Activated CD8-positive, alpha-beta memory T cell treated with anti-CD3 and anti-CD28 coated beads, Interleukin-2, amount 10 ng/mL, durations not matched to agents 7 days and 5 days (primary cell): Measurements from ENCODE around the gene MRPL14. TPM values are rescaled to one million over a fixed set of nuclear protein-coding genes. Genes with fewer than 3 reads are reported as not detected.
A peak's percentile ranks its signal among the peaks of the same experiment; 100 is the strongest.

Experiments
- ATAC-seq: fragments of 150-1000 bp; cut with Tn5 transposase; one replicate; pipeline ENCODE4 v1.10.0; 2021; ENCODE audit warnings: moderate library complexity
- CTCF ChIA-PET: fragments of 350-600 bp; sonication (Branson Sonifier 250); formaldehyde crosslinking; loops from one replicate; lab custom pipeline; 2021; ENCODE audit warnings: antibody characterized with exemption; lab: Charles Lee
- DNase-seq: peaks from one replicate; pipeline ENCODE4 v3.0.0-alpha.2; 2020
- H3K27ac Mint-ChIP-seq: one replicate; pipeline ENCODE4 v1.8.0; 2021; ENCODE audit warnings: mild to moderate bottlenecking, mixed read lengths
- H3K27me3 Mint-ChIP-seq: one replicate; pipeline ENCODE4 v1.8.0; 2021; ENCODE audit warnings: mixed read lengths
- H3K36me3 Mint-ChIP-seq: one replicate; pipeline ENCODE4 v1.8.0; 2021; ENCODE audit warnings: mild to moderate bottlenecking, mixed read lengths
- H3K4me1 Mint-ChIP-seq: one replicate; pipeline ENCODE4 v1.8.0; 2021; ENCODE audit warnings: mixed read lengths
- H3K4me3 Mint-ChIP-seq: one replicate; pipeline ENCODE4 v1.8.0; 2021; ENCODE audit warnings: mild to moderate bottlenecking, moderate library complexity, mixed read lengths
- H3K9me3 Mint-ChIP-seq: one replicate; pipeline ENCODE4 v1.8.0; 2022; ENCODE audit warnings: low read depth, mixed read lengths
- total RNA-seq, 2 experiments: library from RNA; stranded (reverse); gene quantifications; one replicate each; pipeline ENCODE4 v1.2.3, GENCODE V29; 2021

The MRPL14 gene
- total RNA-seq, 2 experiments from 2014 or later: 45.8 to 47.5 TPM

GRCh38 chr6:44129841-44130322 lies 2.6 kb upstream of the MRPL14 start:
- CTCF ChIA-PET: interaction anchor here (0.9 to 2.2 kb wide), 5 partner anchors 12 to 485 kb away, joined by 3 to 6 read pairs (median 4); no protein-coding TSS in a partner anchor
- ATAC-seq (no peak), DNase-seq (no peak)
- Mint-ChIP-seq H3K4me1 (peaks cover 29% of the 10 kb centered on the region), H3K27ac (no peak overlapping the region), H3K9me3 (no peaks in the 10 kb centered on the region), H3K36me3 (peaks cover 10% of the 10 kb centered on the region), H3K4me3 (peak overlapping the region; percentile 24), H3K27me3 (no peaks in the 10 kb centered on the region)

GRCh38 chr6:44128020-44128917 lies 1.0 kb upstream of the MRPL14 start:
- peaks cover 40% of the 10 kb centered on the region for H3K4me1 Mint-ChIP-seq
- no peak overlapping the region for H3K27ac Mint-ChIP-seq

GRCh38 chr6:44126320-44127149 lies 717 bp downstream of the MRPL14 start:
- Mint-ChIP-seq H3K9me3 (no peaks in the 10 kb centered on the region), H3K27ac (peak overlapping the region; percentile 89), H3K4me3 (peak overlapping the region; percentile 98), H3K36me3 (peaks cover 21% of the 10 kb centered on the region), H3K27me3 (no peaks in the 10 kb centered on the region), H3K4me1 (peaks cover 47% of the 10 kb centered on the region)
- CTCF ChIA-PET: interaction anchor here (1.0 kb wide), 1 partner anchor 10 kb away, joined by 3 read pairs; no protein-coding TSS in a partner anchor
- DNase-seq: peak; percentile 81
- ATAC-seq: peak; percentile 50

More at GRCh38 chr6:44128020-44128917, 1.0 kb upstream of the MRPL14 start:
- no peaks in the 10 kb centered on the region for H3K9me3 Mint-ChIP-seq
- ATAC-seq (no peak), DNase-seq (no peak)
- CTCF ChIA-PET: interaction anchor here (2.2 kb wide), 1 partner anchor 483 kb away, joined by 4 read pairs; no protein-coding TSS in a partner anchor
- H3K27me3 Mint-ChIP-seq: no peaks in the 10 kb centered on the region
- H3K36me3 Mint-ChIP-seq: peaks cover 21% of the 10 kb centered on the region
- H3K4me3 Mint-ChIP-seq: peak overlapping the region; percentile 98

GRCh38 chr6:44123544-44123943 lies 3.7 kb downstream of the MRPL14 start:
- no peak overlapping the region for H3K27ac Mint-ChIP-seq

GRCh38 chr6:44122801-44123200 lies 4.5 kb downstream of the MRPL14 start:
- H3K27me3 Mint-ChIP-seq: no peaks in the 10 kb centered on the region
- CTCF ChIA-PET: interaction anchor here (1.5 to 2.1 kb wide), 2 partner anchors 11 to 50 kb away, joined by 4 to 6 read pairs; no protein-coding TSS in a partner anchor
- no peak overlapping the region for H3K27ac Mint-ChIP-seq
- peak; percentile 59 for DNase-seq
- H3K4me3 Mint-ChIP-seq: no peak overlapping the region
- H3K36me3 Mint-ChIP-seq: peaks cover 25% of the 10 kb centered on the region
- no peak for ATAC-seq
- H3K9me3 Mint-ChIP-seq: no peaks in the 10 kb centered on the region
- peaks cover 55% of the 10 kb centered on the region for H3K4me1 Mint-ChIP-seq

More at GRCh38 chr6:44123544-44123943, 3.7 kb downstream of the MRPL14 start:
- H3K9me3 Mint-ChIP-seq: no peaks in the 10 kb centered on the region
- CTCF ChIA-PET: interaction anchor here (0.7 to 2.1 kb wide), 3 partner anchors 12 to 144 kb away, joined by 3 to 6 read pairs (median 4); no protein-coding TSS in a partner anchor
- no peak overlapping the region for H3K4me3 Mint-ChIP-seq
- peaks cover 23% of the 10 kb centered on the region for H3K36me3 Mint-ChIP-seq
- H3K4me1 Mint-ChIP-seq: peaks cover 56% of the 10 kb centered on the region
- no peak for DNase-seq
- H3K27me3 Mint-ChIP-seq: no peaks in the 10 kb centered on the region
- no peak for ATAC-seq

GRCh38 chr6:44120692-44121443 lies 6.4 kb downstream of the MRPL14 start:
- DNase-seq (no peak), ATAC-seq (no peak)
- CTCF ChIA-PET: interaction anchor here (1.1 kb wide), 1 partner anchor 117 kb away, joined by 3 read pairs; no protein-coding TSS in a partner anchor
- H3K27me3 Mint-ChIP-seq: no peaks in the 10 kb centered on the region
- H3K27ac Mint-ChIP-seq: no peak overlapping the region
- H3K4me1 Mint-ChIP-seq: peaks cover 52% of the 10 kb centered on the region
- H3K9me3 Mint-ChIP-seq: no peaks in the 10 kb centered on the region
- H3K36me3 Mint-ChIP-seq: peaks cover 23% of the 10 kb centered on the region
- no peak overlapping the region for H3K4me3 Mint-ChIP-seq

GRCh38 chr6:44119704-44120262 lies 7.5 kb downstream of the MRPL14 start:
- Mint-ChIP-seq H3K4me3 (no peak overlapping the region), H3K9me3 (no peaks in the 10 kb centered on the region), H3K27ac (no peak overlapping the region), H3K27me3 (no peaks in the 10 kb centered on the region), H3K4me1 (peaks cover 45% of the 10 kb centered on the region), H3K36me3 (peaks cover 19% of the 10 kb centered on the region)
- CTCF ChIA-PET: no interaction called here
- ATAC-seq (no peak), DNase-seq (no peak)

GRCh38 chr6:44117397-44118128 lies 9.7 kb downstream of the MRPL14 start:
- Mint-ChIP-seq H3K27me3 (no peaks in the 10 kb centered on the region), H3K4me1 (peaks cover 23% of the 10 kb centered on the region), H3K9me3 (no peaks in the 10 kb centered on the region), H3K4me3 (no peak overlapping the region), H3K27ac (no peak overlapping the region), H3K36me3 (peaks cover 16% of the 10 kb centered on the region)
- no peak for DNase-seq
- CTCF ChIA-PET: interaction anchor here (0.7 to 1.4 kb wide), 5 partner anchors 9 to 38 kb away, joined by 3 to 6 read pairs (median 3); no protein-coding TSS in a partner anchor
- ATAC-seq: no peak

GRCh38 chr6:44116641-44117382 lies 10.4 kb downstream of the MRPL14 start:
- no peak overlapping the region for H3K27ac Mint-ChIP-seq
- no peak for ATAC-seq
- no peak overlapping the region for H3K4me3 Mint-ChIP-seq
- no peaks in the 10 kb centered on the region for H3K9me3 Mint-ChIP-seq
- peaks cover 21% of the 10 kb centered on the region for H3K4me1 Mint-ChIP-seq
- H3K36me3 Mint-ChIP-seq: peaks cover 16% of the 10 kb centered on the region
- no peak for DNase-seq
- CTCF ChIA-PET: interaction anchor here (0.7 to 1.9 kb wide), 6 partner anchors 9 to 39 kb away, joined by 3 to 6 read pairs (median 3); no protein-coding TSS in a partner anchor
- H3K27me3 Mint-ChIP-seq: no peaks in the 10 kb centered on the region

- no peak for ATAC-seq
- Mint-ChIP-seq H3K4me3 (no peak overlapping the region), H3K27ac (no peak overlapping the region), H3K9me3 (no peaks in the 10 kb centered on the region), H3K36me3 (peaks cover 14% of the 10 kb centered on the region), H3K4me1 (peaks cover 23% of the 10 kb centered on the region), H3K27me3 (no peaks in the 10 kb centered on the region)
- CTCF ChIA-PET: interaction anchor here (1.1 to 1.9 kb wide), 4 partner anchors 10 to 38 kb away, joined by 3 to 5 read pairs (median 3); no protein-coding TSS in a partner anchor
- DNase-seq: no peak
Measured at GRCh38 chr6:44115866-44116265, 11.4 kb downstream of the MRPL14 start.

- no peak overlapping the region for H3K4me3 Mint-ChIP-seq
Measured at GRCh38 chr6:44113414-44113813, 13.8 kb downstream of the MRPL14 start.

More at GRCh38 chr6:44113414-44113813, 13.8 kb downstream of the MRPL14 start:
- H3K27ac Mint-ChIP-seq: no peak overlapping the region
- no peaks in the 10 kb centered on the region for H3K9me3 Mint-ChIP-seq
- DNase-seq (no peak), ATAC-seq (no peak)
- CTCF ChIA-PET: interaction anchor here (0.7 to 0.9 kb wide), 2 partner anchors 38 to 266 kb away, joined by 3 read pairs; no protein-coding TSS in a partner anchor
- peaks cover 22% of the 10 kb centered on the region for H3K4me1 Mint-ChIP-seq
- H3K27me3 Mint-ChIP-seq: no peaks in the 10 kb centered on the region
- peaks cover 17% of the 10 kb centered on the region for H3K36me3 Mint-ChIP-seq
